ENCODE data around the gene MPC1. TPM values are rescaled to one million over a fixed set of nuclear protein-coding genes. Genes with fewer than 3 reads are reported as not detected.
"Not testable (repeated sequence)": the region's sequence is repeated elsewhere in the genome, so short reads cannot be mapped to it uniquely, and the experiment has no call there.

Gene MPC1
- total and polyA plus RNA-seq, 7 experiments from 2014 or later = 18.5 to 64.2 (median 30.7) TPM

GRCh38 chr6:166406197-166406596 is 23.5 kb upstream of the MPC1 start:
- ATAC-seq (no peak), DNase-seq (no peak)
- no peak overlapping the region for H3K27ac ChIP-seq (ENCODE audit: low read depth, low read length)
- H3K36me3 ChIP-seq (ENCODE audit: control insufficient read depth in 2 of 3, insufficient read depth in 3 of 3, low read length in 3 of 3) = no peaks in the 10 kb centered on the region
- Mint-ChIP-seq H3K9me3 (no peaks in the 10 kb centered on the region), H3K36me3 (no peaks in the 10 kb centered on the region), H3K27ac (peak overlapping the region in 1 of 9 donors; percentile 22), H3K27me3 (peaks cover 0 to 11% (median 0%) of the 10 kb centered on the region in 5 donors), H3K4me1 (peaks cover 9 to 25% (median 16%) of the 10 kb centered on the region in 7 donors), H3K4me3 (no peak overlapping the region)
- no peaks in the 10 kb centered on the region for H3K9me3 ChIP-seq (ENCODE audit: control insufficient read depth in 2 of 3, low read length in 3 of 3)
- no peak overlapping the region for H3K4me3 ChIP-seq (ENCODE audit: low read length)
- intact Hi-C loops (cut with micrococcal nuclease) = loop anchor here in 1 of 2 donors (10.0 kb wide), 1 partner anchor 521 kb away; no protein-coding TSS in a partner anchor
- peaks cover 6 to 11% of the 10 kb centered on the region in 2 donors for H3K4me1 ChIP-seq (ENCODE audit: control insufficient read depth in 2 of 2, insufficient read depth in 2 of 2, low read length in 2 of 2)
- POLR2A ChIA-PET = no interaction called here
- no peaks in the 10 kb centered on the region for H3K27me3 ChIP-seq (ENCODE audit: control insufficient read depth in 2 of 2, insufficient read depth in 2 of 2, low read length in 2 of 2)
- CTCF ChIA-PET = no interaction called here

- Histone ChIP-seq H3K27me3 (ENCODE audit: control insufficient read depth in 2 of 2, insufficient read depth in 2 of 2, low read length in 2 of 2) (no peaks in the 10 kb centered on the region), H3K36me3 (ENCODE audit: control insufficient read depth in 2 of 3, insufficient read depth in 3 of 3, low read length in 3 of 3) (no peaks in the 10 kb centered on the region), H3K4me3 (ENCODE audit: low read length) (no peak overlapping the region), H3K4me1 (ENCODE audit: control insufficient read depth in 2 of 2, insufficient read depth in 2 of 2, low read length in 2 of 2) (peaks cover 4 to 8% of the 10 kb centered on the region in 2 donors), H3K27ac (ENCODE audit: low read depth, low read length) (no peak overlapping the region), H3K9me3 (ENCODE audit: control insufficient read depth in 2 of 3, low read length in 3 of 3) (no peaks in the 10 kb centered on the region)
- Mint-ChIP-seq H3K27ac (peak overlapping the region in 2 of 9 donors; percentile 65 to 70), H3K4me1 (peaks cover 6 to 20% (median 10%) of the 10 kb centered on the region in 7 donors), H3K9me3 (no peaks in the 10 kb centered on the region), H3K4me3 (no peak overlapping the region), H3K36me3 (no peaks in the 10 kb centered on the region), H3K27me3 (peaks cover 0 to 6% (median 0%) of the 10 kb centered on the region in 5 donors)
- ATAC-seq = no peak
- intact Hi-C loops (cut with micrococcal nuclease) = loop anchor here in 1 of 2 donors (10.0 kb wide), 1 partner anchor 521 kb away; no protein-coding TSS in a partner anchor
- POLR2A ChIA-PET = no interaction called here
- no peak for DNase-seq
- CTCF ChIA-PET = interaction anchor here (0.9 to 1.9 kb wide), 2 partner anchors 92 to 108 kb away, joined by 3 to 4 read pairs; no protein-coding TSS in a partner anchor
Measured at GRCh38 chr6:166405386-166405785, 22.6 kb upstream of the MPC1 start.

- Mint-ChIP-seq H3K27me3 (peaks cover 0 to 6% (median 4%) of the 10 kb centered on the region in 5 donors), H3K27ac (peak overlapping the region in 5 of 9 donors; percentile 19 to 77 (median 54)), H3K9me3 (peaks cover 0 to 2% (median 0%) of the 10 kb centered on the region in 11 donors), H3K4me3 (no peak overlapping the region), H3K4me1 (peaks cover 0 to 7% (median 4%) of the 10 kb centered on the region in 7 donors), H3K36me3 (peaks cover 0 to 6% (median 0%) of the 10 kb centered on the region in 5 donors)
- Histone ChIP-seq H3K9me3 (ENCODE audit: control insufficient read depth in 2 of 3, low read length in 3 of 3) (no peaks in the 10 kb centered on the region), H3K4me3 (ENCODE audit: low read length) (no peak overlapping the region), H3K27ac (ENCODE audit: low read depth, low read length) (no peak overlapping the region), H3K27me3 (ENCODE audit: control insufficient read depth in 2 of 2, insufficient read depth in 2 of 2, low read length in 2 of 2) (no peaks in the 10 kb centered on the region), H3K36me3 (ENCODE audit: control insufficient read depth in 2 of 3, insufficient read depth in 3 of 3, low read length in 3 of 3) (no peaks in the 10 kb centered on the region), H3K4me1 (ENCODE audit: control insufficient read depth in 2 of 2, insufficient read depth in 2 of 2, low read length in 2 of 2) (peaks cover 4 to 6% of the 10 kb centered on the region in 2 donors)
- ATAC-seq = no peak
- no peak for DNase-seq
- intact Hi-C loops (cut with micrococcal nuclease) = loop anchor here in 1 of 2 donors (10.0 kb wide), 1 partner anchor 518 kb away; no protein-coding TSS in a partner anchor
- CTCF ChIA-PET = no interaction called here
- POLR2A ChIA-PET = no interaction called here
Measured at GRCh38 chr6:166402582-166403277, 20.0 kb upstream of the MPC1 start.

GRCh38 chr6:166400649-166401250 is 18.0 kb upstream of the MPC1 start:
- POLR2A ChIA-PET = interaction anchor here (1.1 to 2.0 kb wide), 6 partner anchors 11 to 124 kb away, joined by 3 to 5 read pairs (median 4); no protein-coding TSS in a partner anchor
- H3K27ac Mint-ChIP-seq = peak overlapping the region in 3 of 9 donors; percentile 12 to 36 (median 28)

GRCh38 chr6:166400181-166400580 is 17.4 kb upstream of the MPC1 start:
- ChIA-PET POLR2A (interaction anchor here (1.1 to 2.0 kb wide), 4 partner anchors 19 to 123 kb away, joined by 4 to 5 read pairs (median 4); no protein-coding TSS in a partner anchor), CTCF (interaction anchor here (0.5 to 5.3 kb wide), 22 partner anchors 8 to 248 kb away, joined by 3 to 34 read pairs (median 5); no protein-coding TSS in a partner anchor)
- H3K36me3 ChIP-seq (ENCODE audit: control insufficient read depth in 2 of 3, insufficient read depth in 3 of 3, low read length in 3 of 3) = no peaks in the 10 kb centered on the region
- no peaks in the 10 kb centered on the region for H3K9me3 ChIP-seq (ENCODE audit: control insufficient read depth in 2 of 3, low read length in 3 of 3)
- Mint-ChIP-seq H3K4me1 (peaks cover 0 to 7% (median 4%) of the 10 kb centered on the region in 7 donors), H3K27ac (no peak overlapping the region), H3K4me3 (no peak overlapping the region), H3K36me3 (peaks cover 0 to 6% (median 0%) of the 10 kb centered on the region in 5 donors), H3K9me3 (peaks cover 0 to 2% (median 0%) of the 10 kb centered on the region in 11 donors), H3K27me3 (peaks cover 0 to 15% (median 6%) of the 10 kb centered on the region in 5 donors)
- H3K27ac ChIP-seq (ENCODE audit: low read depth, low read length) = no peak overlapping the region
- intact Hi-C loops (cut with micrococcal nuclease) = loop anchor here in 1 of 2 donors (2.0 to 10.0 kb wide), 2 partner anchors 87 to 515 kb away; no protein-coding TSS in a partner anchor
- no peak for ATAC-seq
- no peak for DNase-seq
- H3K4me3 ChIP-seq (ENCODE audit: low read length) = no peak overlapping the region
- H3K4me1 ChIP-seq (ENCODE audit: control insufficient read depth in 2 of 2, insufficient read depth in 2 of 2, low read length in 2 of 2) = peaks cover 4 to 6% of the 10 kb centered on the region in 2 donors
- no peaks in the 10 kb centered on the region for H3K27me3 ChIP-seq (ENCODE audit: control insufficient read depth in 2 of 2, insufficient read depth in 2 of 2, low read length in 2 of 2)

More at GRCh38 chr6:166400649-166401250, 18.0 kb upstream of the MPC1 start:
- peak; percentile 91 for ATAC-seq
- H3K27me3 Mint-ChIP-seq; H3K9me3 Mint-ChIP-seq; H3K27me3 ChIP-seq (ENCODE audit: control insufficient read depth in 2 of 2, insufficient read depth in 2 of 2, low read length in 2 of 2); H3K36me3 ChIP-seq (ENCODE audit: control insufficient read depth in 2 of 3, insufficient read depth in 3 of 3, low read length in 3 of 3); H3K4me1 Mint-ChIP-seq; H3K4me3 ChIP-seq (ENCODE audit: low read length); H3K9me3 ChIP-seq (ENCODE audit: control insufficient read depth in 2 of 3, low read length in 3 of 3); H3K4me1 ChIP-seq (ENCODE audit: control insufficient read depth in 2 of 2, insufficient read depth in 2 of 2, low read length in 2 of 2); H3K36me3 Mint-ChIP-seq; H3K27ac ChIP-seq (ENCODE audit: low read depth, low read length); H3K4me3 Mint-ChIP-seq: not testable (repeated sequence)
- intact Hi-C loops (cut with micrococcal nuclease) = loop anchor here (1.0 to 10.0 kb wide), 7 partner anchors 11 to 516 kb away; no protein-coding TSS in a partner anchor
- peak in 8 of 9 donors; percentile 38 to 68 (median 56) for DNase-seq
- CTCF ChIA-PET = interaction anchor here (0.5 to 5.3 kb wide), 26 partner anchors 9 to 518 kb away, joined by 3 to 34 read pairs (median 4); no protein-coding TSS in a partner anchor

- no peak overlapping the region for H3K27ac ChIP-seq (ENCODE audit: low read depth, low read length)
- peaks cover 0 to 2% (median 0%) of the 10 kb centered on the region in 11 donors for H3K9me3 Mint-ChIP-seq
- no peak overlapping the region for H3K27ac Mint-ChIP-seq
- peaks cover 0 to 7% (median 4%) of the 10 kb centered on the region in 7 donors for H3K4me1 Mint-ChIP-seq
- H3K27me3 ChIP-seq (ENCODE audit: control insufficient read depth in 2 of 2, insufficient read depth in 2 of 2, low read length in 2 of 2) = no peaks in the 10 kb centered on the region
- H3K4me3 ChIP-seq (ENCODE audit: low read length) = no peak overlapping the region
- ChIA-PET CTCF (interaction anchor here (0.6 to 5.3 kb wide), 10 partner anchors 8 to 995 kb away, joined by 3 to 34 read pairs (median 6); no protein-coding TSS in a partner anchor), POLR2A (interaction anchor here (0.9 kb wide), 2 partner anchors 13 to 59 kb away, joined by 3 to 5 read pairs; no protein-coding TSS in a partner anchor)
- DNase-seq (no peak), ATAC-seq (no peak)
- no peak overlapping the region for H3K4me3 Mint-ChIP-seq
- intact Hi-C loops (cut with micrococcal nuclease) = no loop called here
- H3K4me1 ChIP-seq (ENCODE audit: control insufficient read depth in 2 of 2, insufficient read depth in 2 of 2, low read length in 2 of 2) = peaks cover 4 to 6% of the 10 kb centered on the region in 2 donors
- H3K36me3 ChIP-seq (ENCODE audit: control insufficient read depth in 2 of 3, insufficient read depth in 3 of 3, low read length in 3 of 3) = no peaks in the 10 kb centered on the region
- peaks cover 0 to 6% (median 0%) of the 10 kb centered on the region in 5 donors for H3K36me3 Mint-ChIP-seq
- H3K27me3 Mint-ChIP-seq = peaks cover 0 to 17% (median 11%) of the 10 kb centered on the region in 5 donors
- H3K9me3 ChIP-seq (ENCODE audit: control insufficient read depth in 2 of 3, low read length in 3 of 3) = no peaks in the 10 kb centered on the region
Measured at GRCh38 chr6:166398348-166398747, 15.6 kb upstream of the MPC1 start.

All from naive thymus-derived CD4-positive, alpha-beta T cell (primary cell).